Activated T-cell treated with anti-CD3 and anti-CD28 coated beads for 48 hours (primary cell): ENCODE measurements around the gene TENT4B.
"Not testable (repeated sequence)": the region's sequence is repeated elsewhere in the genome, so short reads cannot be mapped to it uniquely, and the experiment has no call there.

Experiments
- DNase-seq: peaks from one replicate; pipeline ENCODE4 v3.0.0-alpha.2; 2020; ENCODE audit warnings: low read depth

TENT4B gene

DNA sequence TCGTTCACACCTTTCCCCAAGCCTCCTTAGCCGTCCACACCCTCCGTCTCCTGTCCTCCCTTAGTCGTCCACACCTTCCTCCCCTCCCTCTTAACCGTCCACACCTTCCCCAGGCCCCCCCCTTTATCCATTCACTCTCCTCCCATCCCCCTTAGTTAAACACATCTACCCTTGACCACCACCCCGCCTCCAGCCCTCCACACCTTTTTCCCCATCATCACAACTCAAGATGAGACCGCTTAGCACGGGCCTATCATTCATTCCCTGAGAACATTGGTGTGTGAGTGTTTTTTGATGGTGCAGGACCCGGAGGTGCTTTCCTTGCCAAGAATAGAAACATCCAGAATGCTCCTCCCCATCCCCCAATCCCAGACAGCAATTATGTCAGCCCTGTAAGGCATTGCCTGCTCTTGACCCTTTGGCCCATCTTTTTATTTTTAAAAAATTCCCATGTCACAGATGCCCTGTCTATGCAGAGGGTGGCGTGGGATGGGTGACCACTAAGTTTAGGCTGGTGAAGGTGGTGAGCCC lies 1.4 kb downstream of the TENT4B start:
- DNase-seq: no peak

DNA sequence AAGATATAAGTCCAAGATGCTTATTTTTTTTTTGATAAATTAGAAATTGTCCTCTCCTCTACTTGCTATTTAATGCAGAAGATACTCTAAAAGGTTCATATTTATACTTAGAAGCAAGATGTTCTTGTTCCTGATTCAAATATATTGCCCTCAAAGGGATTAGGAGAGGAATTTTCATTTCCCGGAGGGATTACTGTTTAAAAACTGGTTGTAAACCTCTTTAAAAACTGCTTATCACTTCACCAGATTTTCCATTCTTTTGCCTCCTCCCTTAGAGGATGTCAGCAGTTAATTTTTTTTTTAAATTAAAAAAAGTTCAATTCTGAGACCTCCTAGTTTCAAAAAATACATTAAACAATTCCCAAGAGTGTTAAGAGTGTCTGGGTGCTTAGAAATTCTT lies 2.8 kb downstream of the TENT4B start:
- no peak for DNase-seq

DNA sequence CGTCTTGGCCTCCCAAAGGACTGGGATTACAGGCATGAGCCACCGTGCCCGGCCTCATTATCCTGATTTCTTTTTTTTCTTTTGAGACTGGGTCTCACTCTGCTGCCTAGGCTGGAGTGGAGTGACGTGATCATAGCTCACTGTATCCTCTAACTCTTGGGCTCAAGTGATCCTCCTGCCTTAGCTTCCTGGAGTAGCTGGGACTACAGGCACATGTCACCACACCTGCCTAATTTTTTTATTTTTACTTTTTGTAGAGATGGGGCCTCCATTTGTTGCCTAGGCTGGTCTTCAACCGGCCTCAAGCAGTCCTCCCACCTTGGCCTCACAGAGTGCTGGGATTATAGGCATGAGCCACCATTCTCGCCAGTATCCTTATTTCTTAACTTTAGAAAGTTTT lies 3.5 kb downstream of the TENT4B start:
- DNase-seq: no peak

DNA sequence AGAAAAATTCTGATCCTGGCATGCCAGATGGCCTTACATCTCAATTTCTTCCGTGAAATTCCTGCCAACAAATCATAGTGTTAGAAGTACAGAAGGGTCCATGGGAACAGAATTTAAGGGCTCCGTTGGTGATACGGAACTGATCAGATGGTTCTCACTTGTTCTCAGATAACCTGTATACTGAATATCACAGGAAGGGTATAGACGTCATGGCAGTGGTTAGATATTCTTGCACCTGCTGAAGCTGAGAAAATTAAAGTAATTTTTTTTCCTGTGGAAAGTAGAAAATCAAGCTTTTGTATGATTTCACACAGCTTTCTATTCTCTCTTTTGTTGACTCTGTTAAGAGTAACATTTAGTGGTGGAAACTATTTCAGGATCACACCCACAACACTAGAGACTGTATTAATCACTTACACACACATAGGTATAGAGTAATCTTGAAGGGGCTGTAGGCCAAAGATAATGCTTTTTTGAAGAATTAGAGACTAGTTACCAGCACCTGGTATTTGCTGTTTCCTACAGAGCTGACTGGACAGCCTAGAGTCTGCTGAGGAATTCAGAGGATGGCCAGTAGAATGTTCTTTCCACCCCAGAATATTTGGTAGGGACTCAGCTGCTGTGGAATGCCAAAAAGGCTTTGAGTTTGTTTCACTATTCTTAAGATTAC lies 7.5 kb downstream of the TENT4B start:
- no peak for DNase-seq

DNA sequence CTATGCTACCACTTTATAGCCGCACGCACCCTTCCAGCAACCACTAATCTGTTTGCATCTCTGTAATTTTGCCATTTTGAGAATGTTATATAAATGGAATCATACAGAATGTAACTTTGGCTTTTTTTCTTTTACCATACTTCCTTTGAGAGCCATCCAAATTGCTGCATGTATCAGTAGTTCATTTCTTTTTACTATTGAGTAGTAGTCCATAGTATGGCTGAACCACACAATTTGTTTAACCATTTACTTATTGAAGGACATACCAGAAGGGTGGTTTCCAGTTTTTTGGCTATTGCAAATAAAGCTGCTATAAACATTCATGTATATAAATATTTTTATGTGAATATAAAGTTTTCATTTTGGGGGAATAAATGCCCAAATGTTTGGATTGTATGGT lies 8.8 kb downstream of the TENT4B start:
- no peak for DNase-seq

DNA sequence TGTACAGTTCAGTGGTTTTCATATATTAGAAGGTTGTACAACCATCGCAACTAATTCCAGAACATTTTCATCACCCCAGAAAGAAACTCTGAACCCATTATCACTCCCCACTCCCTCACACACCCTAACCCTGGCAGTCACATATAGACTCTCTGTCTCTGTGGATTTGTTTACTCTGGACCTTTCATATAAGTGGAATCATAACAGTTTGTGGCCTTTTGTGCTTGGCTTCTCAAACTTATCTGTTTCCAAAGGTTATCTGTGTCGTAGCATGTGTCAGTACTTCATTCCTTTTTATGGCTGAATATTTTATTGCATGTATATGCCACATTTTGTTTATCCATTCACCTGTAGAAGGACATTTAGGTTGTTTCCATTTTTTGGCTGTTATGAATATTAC lies 12.4 kb downstream of the TENT4B start:
- DNase-seq: no peak

DNA sequence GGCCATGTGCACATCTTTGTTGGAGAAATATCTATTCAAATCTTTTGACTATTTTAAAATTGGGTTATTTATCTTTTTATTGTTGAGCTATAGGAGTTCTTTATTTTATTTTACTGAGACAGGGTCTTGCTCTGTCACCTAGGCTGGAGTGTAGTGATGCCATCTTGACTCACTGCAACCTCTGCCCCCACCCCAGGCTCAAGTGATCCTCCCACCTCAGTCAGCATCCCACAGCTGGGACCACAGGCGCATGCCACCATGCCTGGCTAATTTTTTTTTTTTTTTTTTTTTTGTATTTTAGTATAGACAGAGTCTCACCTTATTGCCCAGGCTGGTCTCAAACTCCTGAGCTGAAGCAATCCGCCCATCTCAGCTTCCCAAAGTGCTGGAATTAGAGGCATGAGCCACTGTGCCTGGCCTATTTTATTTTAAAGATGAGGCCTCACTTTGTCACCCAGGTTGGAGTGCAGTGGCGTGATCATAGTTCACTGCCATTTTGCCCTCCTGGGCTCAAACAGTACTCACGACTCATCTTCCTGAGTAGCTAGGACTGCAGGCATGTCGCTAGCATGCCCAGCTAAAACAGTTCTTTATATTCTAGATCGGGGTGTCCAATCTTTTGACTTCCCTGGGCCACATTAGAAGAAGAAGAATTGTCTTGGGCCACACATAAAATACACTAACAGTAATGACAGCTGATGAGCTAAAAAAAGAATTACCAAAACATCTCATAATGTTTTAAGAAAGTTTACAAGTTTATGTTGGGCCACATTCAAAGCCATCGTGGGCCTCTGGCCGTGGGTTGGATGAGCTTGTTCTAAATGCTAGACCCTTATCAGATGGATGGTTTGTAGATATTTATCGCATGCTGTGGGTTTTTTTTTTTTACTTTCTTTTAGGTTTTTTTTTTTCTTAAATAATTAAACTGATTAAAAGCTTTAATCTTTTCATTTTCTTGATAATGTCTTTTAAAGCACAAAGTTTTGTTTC lies 13.7 kb downstream of the TENT4B start:
- peak; percentile 38 for DNase-seq

DNA sequence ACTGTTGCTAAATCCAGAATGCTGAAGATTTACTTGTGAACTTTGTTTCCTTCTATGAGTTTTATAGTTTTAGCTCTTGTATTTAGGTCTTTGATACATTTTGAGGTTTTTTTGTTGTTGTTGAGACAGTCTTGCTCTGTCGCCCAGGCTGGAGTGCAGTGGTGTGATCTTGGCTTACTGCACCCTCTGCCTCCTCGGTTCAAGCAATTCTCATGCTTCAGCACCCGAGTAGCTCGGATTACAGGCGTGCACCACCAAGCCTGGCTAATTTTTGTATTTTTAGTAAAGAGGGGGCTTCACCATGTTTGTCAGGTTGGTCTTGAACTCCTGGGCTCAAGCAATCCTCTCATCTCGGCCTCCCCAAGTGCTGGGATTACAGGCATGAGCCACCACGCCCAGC lies 14.4 kb downstream of the TENT4B start:
- no peak for DNase-seq

DNA sequence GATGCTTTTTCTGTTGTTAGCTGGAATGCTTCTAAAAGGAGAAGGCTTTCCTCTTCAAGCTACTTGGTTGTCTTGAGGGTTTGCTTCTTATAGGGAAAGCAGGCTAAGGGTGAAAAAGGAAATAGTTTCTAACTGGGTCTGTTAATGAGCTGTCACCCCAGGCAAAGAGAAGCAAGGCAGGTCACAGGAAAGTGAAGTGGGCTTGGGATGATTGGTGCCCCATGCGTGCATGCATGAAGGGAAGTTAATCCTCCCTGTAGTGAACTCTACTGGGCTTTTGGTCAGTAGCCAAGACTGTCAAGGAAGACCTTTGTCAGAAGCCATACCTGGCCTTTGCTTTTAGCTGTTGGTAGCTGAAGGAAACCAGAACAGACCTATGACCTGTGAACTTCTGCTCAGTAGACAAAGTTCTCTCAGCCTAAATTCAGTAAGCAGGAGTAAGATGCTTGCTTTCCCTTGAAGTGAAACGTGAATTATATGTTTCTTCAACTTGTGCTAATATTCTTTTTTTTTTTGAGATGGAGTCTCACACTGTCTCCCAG lies 16.5 kb downstream of the TENT4B start:
- DNase-seq: no peak

DNA sequence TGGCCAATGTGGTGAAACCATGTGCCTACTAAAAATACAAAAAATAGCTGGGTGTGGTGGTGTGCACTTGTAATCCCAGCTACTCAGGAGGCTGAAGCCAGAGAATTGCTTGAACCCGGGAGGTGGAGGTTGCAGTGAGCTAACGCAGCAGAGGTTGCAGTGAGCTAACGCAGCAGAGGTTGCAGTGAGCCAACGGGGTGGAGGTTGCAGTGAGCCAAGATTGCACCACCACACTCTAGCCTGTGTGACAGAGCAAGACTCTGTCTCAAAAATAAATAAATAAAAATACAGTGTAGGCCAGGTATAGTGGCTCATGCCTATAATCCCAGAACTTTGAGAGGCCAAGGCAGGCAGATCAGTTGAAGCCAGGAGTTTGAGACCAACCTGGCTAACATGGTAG lies 18.7 kb downstream of the TENT4B start:
- DNase-seq: not testable (repeated sequence)

DNA sequence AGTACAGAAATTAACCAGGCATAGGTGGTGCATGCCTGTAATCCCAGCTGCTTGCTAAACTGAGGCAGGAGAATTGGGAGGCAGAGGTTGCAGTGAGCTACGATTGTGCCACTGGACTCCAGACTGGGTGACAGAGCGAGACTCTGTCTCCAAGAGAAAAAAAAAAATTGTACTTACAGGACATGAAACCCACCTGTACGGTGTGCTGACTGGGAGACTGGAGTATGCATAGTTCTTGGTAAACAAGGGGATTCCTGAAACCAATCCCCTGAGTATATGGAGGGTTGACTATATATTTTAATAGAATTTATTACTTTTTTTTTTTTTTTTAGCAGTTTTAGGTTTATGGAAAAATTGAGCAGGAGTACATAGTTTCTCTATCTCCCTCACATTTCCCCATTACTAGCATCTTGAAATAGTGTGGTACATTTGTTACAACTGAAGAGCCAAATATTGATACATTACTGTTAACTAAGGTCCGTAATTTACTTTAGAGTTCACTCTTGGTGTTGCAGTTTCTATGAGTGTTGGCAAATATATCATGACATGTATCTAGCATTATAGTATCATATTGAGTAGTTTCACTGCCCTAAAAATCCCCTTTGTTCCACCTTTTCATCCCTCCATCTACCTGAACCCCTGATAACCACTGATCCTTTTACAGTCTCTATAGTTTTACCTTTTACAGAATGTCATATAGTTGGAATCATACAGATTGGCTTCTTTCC lies 19.3 kb downstream of the TENT4B start:
- DNase-seq: no peak

DNA sequence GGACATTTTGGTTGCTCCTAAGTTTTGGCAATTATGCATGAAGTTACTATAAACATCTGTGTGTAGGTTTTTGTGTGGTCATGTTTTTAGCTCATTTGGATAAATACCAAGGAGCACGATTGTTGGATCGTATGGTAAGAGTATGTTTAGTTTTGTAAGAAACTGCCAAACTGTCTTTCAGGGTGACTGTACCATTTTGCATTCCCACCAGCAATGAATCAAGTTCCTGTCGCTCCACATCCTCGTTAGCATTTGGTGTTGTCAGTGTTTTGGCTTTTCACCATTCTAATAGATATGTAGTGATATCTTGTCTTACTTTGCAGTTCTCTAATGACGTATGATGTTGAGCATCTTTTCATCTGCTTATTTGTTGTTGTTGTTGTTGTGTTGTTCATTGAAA lies 20.2 kb downstream of the TENT4B start:
- DNase-seq: no peak

DNA sequence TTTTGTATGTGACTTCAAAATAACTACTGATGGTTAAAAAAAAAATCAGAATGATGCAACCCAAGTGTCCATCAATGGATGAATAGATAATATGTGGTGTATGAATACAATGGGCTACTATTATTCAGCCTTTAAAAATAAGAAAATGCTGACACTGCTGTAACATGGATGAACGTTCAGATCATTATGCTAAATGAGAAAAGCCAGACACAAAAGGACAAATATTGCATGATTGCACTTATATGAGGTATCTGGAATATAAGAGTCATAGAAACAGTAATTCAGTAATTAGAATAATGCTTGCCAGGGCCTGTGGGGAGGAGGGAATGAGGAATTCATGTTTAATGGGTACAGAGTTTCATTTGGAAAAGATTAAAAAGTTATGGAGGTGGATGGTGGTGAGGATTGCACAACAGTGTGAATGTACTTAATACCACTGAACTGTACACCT lies 25.4 kb downstream of the TENT4B start:
- no peak for DNase-seq

DNA sequence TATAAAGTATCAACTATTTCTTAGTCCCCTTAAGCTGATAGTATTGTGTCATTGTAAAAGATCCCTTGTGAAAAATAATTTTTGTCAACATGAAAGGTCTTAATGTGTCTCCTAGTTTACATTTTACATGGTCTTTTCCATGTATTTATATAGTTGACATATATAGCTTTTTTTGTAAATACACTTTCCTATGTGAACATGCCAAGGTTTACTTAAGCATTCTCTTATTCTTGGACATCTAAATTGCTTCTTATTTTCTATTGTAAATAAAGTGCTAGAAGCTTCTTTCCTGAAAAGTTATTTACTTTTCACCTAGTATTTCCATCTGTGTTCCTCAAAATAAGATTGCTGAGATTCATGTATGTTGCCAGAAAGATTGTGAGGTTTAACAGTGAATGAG lies 29.3 kb downstream of the TENT4B start:
- no peak for DNase-seq

DNA sequence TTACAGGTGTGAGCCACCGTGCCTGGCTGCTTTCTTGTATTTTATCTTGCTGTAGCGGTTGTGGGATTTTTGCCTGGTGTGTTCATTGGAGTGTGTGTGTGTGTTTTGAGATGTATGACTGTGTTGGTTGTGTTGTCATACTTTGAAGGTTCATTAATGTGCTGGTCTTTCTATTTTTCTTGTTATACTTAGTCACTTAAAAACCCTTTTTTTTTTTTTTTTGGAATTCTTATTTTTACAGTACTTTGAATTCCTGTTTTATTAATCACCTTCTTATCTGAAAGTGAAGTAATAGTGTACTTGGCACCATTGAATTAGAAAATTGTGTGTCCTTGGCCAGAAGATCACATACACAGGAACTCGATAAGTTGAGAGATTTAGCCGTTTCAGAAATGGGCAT lies 30.2 kb downstream of the TENT4B start:
- DNase-seq: no peak

DNA sequence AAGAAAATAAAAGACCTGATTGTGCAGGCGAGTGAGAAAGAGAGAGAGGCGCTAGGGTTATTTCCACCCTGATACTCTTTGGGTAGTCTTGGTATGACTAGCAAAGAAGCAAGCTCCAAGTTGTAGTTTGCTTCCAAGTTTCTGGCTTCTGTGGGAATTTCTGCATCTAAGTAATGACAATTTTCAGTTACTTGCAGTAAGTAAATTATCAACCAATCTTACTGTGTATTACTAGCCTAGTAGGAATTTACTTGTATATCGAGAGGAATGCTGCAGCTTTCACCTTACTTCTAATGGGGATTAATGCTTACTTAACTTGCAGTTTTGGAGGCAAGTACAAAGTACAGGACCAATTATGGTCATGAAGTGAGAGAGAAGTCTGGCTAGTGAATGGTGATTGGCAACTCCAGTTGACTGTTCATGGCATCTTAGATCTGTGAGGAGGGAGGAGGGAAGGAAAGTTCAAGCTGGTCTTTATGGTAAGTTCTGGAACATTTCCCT lies 31.9 kb downstream of the TENT4B start:
- DNase-seq: no peak

DNA sequence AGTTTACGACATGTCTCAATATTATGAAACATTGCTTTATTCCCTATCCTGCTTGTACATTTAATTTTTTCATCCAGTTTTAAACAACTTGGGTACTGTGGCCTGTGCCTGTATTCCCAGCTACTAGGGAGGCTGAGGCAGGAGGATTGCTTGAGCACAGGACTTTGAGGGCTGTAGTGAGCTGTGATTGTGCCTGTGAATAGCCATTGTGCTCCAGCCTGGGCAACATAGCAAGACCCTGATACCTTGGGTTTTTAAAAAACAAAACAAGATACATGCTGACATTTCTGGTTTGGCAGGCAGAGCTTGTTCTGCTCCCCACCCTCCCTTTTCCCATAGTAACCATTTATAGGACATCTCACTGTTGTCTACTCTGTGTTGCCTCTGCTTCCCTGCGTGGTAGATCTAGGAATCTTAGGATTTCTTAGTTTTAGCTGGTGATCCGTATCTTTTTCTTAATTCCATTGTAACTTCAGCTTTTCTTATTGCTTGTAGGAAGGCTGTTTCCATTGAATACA lies 35.6 kb downstream of the TENT4B start:
- DNase-seq: no peak

DNA sequence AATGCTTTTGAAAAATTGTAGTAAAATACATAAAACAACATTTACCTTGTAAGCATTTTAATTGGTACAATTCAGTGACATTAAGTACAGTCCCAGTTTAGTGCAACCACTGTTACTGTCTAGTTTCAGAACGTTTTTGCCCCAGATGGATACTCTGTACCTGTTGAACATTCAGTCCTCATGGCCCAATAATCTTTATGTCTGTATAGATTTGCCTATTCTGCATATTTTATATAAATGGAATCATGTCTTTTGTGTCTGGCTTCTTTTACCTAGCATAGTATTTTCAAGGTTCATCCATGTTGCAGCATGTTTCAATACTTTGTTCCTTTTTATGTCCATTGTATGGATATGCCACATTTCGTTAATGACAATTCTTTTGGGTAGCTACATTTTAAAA lies 37.2 kb downstream of the TENT4B start:
- no peak for DNase-seq

DNA sequence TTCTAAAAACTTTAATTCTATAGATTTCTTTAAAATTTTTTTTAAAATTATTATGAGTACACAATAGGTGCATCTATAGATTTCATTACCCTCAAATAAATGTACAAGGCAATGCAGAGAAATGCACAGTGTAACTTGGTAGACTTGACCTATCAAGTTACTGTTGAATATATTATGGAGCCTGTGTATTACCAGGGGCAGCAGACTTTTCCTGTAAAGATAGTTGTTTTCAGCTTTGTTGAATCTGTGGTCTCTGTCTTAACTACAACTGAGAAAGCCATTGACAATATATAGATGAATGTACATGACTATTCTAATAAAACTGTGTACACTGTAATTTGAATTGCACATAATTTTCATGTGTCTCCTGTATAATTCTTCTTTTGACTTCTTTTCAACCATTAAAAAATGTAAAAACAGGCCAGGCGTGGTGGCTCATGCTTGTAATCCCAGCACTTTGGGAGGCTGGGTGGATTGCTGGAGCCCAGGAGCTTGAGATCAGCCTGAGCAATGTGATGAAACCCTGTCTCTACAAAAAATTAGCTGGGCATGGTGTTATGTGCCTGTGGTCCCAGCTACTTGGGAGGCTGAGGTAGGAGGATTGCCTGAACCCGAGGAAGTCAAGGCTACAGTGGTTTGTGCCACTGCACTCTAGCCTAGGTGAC lies 39.4 kb downstream of the TENT4B start:
- no peak for DNase-seq

DNA sequence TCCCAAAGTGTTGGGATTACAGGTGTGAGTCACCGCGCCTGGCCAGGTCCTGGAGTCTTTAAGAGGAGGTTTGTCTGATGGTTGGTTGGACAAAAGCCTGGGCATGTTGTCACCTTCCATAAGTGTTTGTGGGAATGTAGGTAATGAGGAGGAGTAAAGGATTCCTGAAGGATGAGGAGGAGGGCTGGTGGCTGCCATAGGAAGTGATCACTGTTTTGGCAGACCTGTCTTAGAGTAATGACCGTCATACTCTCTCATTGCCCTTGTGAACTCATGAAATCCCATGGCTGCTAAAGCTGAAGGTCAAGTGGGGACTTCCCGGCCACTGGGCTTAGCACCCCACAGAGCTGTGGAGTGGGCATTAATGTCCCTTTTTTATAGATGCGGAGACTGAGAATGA lies 40.5 kb downstream of the TENT4B start:
- DNase-seq: no peak

DNA sequence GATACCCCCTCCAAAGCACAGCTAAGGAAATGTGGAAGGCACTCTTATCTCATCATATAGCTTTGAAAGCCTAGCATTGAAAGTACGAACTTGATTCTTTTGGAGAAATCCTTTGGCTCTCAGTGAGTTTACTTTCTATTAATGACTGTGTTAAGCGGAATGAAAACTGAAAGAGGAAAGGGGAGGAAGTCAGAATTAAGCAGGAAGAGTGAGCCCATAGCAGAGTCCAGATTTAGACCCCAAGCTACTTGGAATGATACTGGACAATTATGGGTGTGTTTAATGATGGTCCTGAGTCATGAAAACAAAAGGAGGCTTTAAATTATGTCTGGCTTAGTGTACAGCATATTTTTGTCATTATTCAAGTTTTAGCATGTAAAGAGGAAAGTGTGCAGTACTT lies 42.2 kb downstream of the TENT4B start:
- no peak for DNase-seq
